ENCODE measurements around the gene NUP153. TPM values are rescaled to one million over a fixed set of nuclear protein-coding genes. Genes with fewer than 3 reads are reported as not detected.

Gene NUP153
- total RNA-seq, 1 donor from 2014 or later: 32.6 TPM

DNA sequence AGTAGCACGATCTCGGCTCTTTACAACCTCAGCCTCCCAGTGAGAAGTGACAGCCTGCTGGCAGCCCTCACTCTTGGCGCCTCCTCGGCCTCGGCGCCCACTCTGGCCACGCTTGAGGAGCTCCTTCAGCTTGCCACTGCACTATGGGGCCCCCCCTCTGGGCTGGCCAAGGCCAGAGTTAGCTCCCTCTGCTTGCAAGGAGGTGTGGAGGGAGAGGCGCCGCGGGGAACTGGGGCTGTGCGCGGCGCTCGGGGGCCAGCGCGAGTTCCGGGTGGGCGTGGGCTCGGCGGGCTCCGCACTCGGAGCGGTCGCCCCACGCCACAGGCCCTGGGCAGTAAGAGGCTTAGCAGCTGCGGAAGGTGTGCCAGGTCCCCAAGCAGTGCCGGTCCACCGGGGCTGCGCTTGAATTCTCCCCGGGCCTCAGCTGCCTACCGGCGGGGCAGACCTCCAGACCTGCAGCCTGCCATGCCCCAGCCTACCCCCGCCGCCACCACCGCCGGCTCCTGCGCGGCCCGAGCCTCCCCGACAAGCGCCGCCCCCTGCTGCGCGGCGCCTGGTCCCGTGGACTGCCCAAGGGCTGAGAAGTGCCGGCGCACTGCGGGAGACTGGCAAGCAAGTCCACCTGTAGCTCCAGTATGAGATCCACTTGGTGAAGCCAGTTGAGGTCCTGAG is 22.0 kb upstream of the NUP153 start:
- H3K4me3 ChIP-seq (ENCODE audit: low read depth, low read length): no peak overlapping the region
- no peak for TF ChIP-seq CTCF (IDR thresholded peaks at IDR 0.05; ENCODE audit: insufficient read depth, low read length, poor library complexity, severe bottlenecking)

DNA sequence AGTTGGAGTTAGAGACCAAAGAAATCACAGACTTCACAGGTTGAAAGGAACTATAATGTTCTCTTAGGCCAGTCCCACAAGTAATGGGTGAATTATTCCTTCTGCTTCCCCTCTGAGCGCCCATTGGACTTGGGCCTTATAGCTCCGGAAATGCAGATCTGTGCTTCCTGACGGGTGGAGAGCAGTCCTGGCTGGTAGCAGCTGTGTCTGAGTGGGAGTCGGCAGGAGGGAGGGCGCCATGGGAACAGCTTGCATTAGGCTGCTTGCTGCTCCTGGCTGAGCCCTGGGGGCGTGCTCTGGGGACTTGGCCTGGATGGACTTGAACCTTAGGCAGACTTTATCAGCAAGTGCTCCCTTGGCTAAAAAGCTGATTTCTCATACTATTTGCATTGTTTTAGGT is 18.4 kb upstream of the NUP153 start:
- TF ChIP-seq CTCF (IDR thresholded peaks at IDR 0.05; ENCODE audit: insufficient read depth, low read length, poor library complexity, severe bottlenecking): no peak
- Histone ChIP-seq H3K36me3 (ENCODE audit: control insufficient read depth, insufficient read depth, low read length) (no peaks in the 10 kb centered on the region), H3K4me3 (ENCODE audit: low read depth, low read length) (no peak overlapping the region), H3K27me3 (ENCODE audit: control insufficient read depth, insufficient read depth, low read length) (no peaks in the 10 kb centered on the region)
- no peak for DNase-seq (ENCODE audit: low read depth)

More for the DNA sequence above, 22.0 kb upstream of the NUP153 start:
- DNase-seq (ENCODE audit: low read depth): no peak
- H3K27me3 ChIP-seq (ENCODE audit: control insufficient read depth, insufficient read depth, low read length): no peaks in the 10 kb centered on the region
- H3K36me3 ChIP-seq (ENCODE audit: control insufficient read depth, insufficient read depth, low read length): no peaks in the 10 kb centered on the region

- Histone ChIP-seq H3K36me3 (ENCODE audit: control insufficient read depth, insufficient read depth, low read length) (no peaks in the 10 kb centered on the region), H3K27me3 (ENCODE audit: control insufficient read depth, insufficient read depth, low read length) (no peaks in the 10 kb centered on the region), H3K4me3 (ENCODE audit: low read depth, low read length) (no peak overlapping the region)
- no peak for DNase-seq (ENCODE audit: low read depth)
- TF ChIP-seq CTCF (IDR thresholded peaks at IDR 0.05; ENCODE audit: insufficient read depth, low read length, poor library complexity, severe bottlenecking): no peak
Measured at GRCh38 chr6:17724341-17724740, 17.6 kb upstream of the NUP153 start.

DNA sequence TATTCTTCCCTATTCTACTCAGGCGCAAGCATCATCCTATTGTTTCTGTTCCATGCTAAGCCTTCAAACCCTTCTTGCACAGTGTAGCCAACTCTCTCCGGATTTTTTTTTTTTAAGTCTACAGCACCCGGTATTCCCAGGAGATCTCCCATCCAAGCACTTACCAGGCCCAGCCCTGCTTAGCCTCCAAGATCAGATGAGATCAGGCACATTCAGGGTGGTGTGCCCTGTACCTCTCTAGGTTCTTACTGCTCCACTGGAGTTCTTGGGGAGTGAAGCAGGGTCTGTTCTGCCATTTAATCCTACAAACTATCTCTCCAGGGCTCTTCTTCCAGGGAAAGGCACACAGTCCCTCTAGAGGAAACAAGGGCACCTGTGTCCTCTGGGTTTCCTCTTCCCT is 14.9 kb upstream of the NUP153 start:
- Histone ChIP-seq H3K36me3 (ENCODE audit: control insufficient read depth, insufficient read depth, low read length) (no peaks in the 10 kb centered on the region), H3K4me3 (ENCODE audit: low read depth, low read length) (no peak overlapping the region), H3K27me3 (ENCODE audit: control insufficient read depth, insufficient read depth, low read length) (no peaks in the 10 kb centered on the region)
- DNase-seq (ENCODE audit: low read depth): no peak
- no peak for TF ChIP-seq CTCF (IDR thresholded peaks at IDR 0.05; ENCODE audit: insufficient read depth, low read length, poor library complexity, severe bottlenecking)

DNA sequence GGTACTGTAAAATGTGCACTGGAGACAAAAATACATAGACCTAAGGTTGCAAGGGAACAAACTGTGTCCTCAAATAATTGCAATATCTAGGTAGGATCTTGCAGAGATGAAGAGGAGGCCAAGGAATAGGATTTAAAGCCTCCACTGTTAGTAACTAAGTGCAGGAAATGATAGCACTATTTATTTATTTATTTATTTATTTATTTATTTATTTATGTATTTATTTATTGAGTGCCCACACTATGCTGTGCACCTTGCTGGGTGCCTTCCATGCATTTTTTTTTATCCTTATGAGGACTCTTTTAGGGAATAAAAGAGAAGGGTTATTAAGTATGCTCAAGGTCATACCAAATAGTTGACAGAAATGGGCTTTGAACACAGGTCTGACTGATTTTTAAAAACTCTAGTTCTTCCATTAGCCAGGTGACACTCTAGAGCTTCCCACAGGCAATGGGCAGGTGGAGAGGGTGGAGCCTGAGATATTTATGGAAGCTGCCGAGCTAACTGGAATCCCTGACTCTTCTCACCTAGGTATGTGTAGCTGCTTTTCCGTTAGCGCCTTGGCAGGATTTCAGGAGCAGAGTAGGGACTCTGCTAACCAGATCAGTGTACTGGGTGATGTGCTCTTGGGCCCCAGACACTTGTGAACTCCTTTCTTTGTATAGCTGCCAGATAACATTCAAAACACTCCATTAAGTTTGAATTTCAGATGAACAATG is 12.8 kb upstream of the NUP153 start:
- H3K27me3 ChIP-seq (ENCODE audit: control insufficient read depth, insufficient read depth, low read length): no peaks in the 10 kb centered on the region
- H3K4me3 ChIP-seq (ENCODE audit: low read depth, low read length): no peak overlapping the region
- no peak for TF ChIP-seq CTCF (IDR thresholded peaks at IDR 0.05; ENCODE audit: insufficient read depth, low read length, poor library complexity, severe bottlenecking)
- no peak for DNase-seq (ENCODE audit: low read depth)
- H3K36me3 ChIP-seq (ENCODE audit: control insufficient read depth, insufficient read depth, low read length): no peaks in the 10 kb centered on the region
